ENCODE results near the gene CHAT.

The CHAT gene

DNA sequence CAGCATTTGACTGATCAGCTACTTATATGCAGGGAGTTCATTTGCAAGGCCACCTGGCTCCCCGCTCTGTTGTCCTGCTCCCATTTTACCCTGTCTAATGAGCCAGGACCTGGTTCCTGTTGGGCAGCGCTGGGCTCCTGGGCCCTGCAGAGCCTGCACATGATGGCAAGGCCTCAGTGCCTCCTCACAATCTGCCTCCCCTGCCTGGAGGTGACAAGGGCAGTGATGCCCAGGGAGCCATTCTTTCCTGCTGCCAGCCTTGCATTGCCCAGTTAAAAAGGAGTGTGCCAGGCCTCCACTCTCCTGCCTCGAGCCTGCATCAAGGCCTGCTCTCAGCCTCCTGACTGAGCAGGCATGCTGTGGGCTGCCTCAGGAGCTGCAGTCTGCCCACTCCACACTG is 28.5 kb downstream of the CHAT start:
- no peaks in the 10 kb centered on the region for H3K27me3 ChIP-seq (replicated peaks; ENCODE audit: insufficient read depth, low read length)
- H3F3A ChIP-seq (ENCODE audit: insufficient read depth, low read length): no peaks in the 10 kb centered on the region
- no peaks in the 10 kb centered on the region for H3K79me2 ChIP-seq (ENCODE audit: low read length)

DNA sequence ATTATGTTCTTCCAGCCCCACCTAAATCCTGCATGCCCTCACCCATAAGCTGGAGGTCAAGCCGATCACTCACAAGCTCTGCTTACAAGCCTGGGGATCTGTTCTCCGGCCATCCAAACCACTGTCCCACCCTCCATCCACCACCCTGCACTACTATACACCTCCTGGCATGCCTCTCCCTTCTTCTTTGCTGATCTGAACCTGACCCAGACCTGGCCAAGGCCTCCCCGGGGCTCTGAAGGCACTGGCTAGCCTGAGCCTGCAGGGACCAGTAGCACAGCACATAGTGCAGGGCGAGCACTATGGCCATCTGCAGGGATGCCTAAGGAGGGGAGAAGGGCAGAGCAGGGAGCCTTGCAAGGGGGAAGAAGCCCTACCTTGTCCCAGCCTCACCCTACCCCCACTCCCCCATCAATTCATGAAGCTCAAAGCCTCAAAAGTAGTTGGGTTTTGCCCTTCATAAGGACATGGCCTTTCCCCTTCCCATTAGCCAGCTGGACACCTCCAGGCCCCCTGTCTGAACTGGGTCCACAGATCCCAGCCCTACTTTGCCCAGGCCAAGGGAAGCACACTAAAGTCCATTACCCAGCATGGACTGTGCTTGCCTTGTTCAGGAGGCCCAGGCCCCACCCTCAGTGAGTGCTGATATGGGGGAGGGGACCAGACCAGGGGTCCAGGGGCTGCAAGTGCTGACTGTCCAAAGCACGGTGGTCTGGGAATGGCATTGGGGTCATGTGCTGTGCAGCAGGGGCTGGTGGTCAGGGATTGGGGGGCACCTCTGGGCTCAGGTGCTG is 29.6 kb downstream of the CHAT start:
- no peak overlapping the region for H3K27ac ChIP-seq (ENCODE audit: low read length)
- no peaks in the 10 kb centered on the region for H3K79me2 ChIP-seq (ENCODE audit: low read length)
- no peak overlapping the region for H3K9ac ChIP-seq (ENCODE audit: low read length)
- H3K36me3 ChIP-seq (replicated peaks; ENCODE audit: insufficient read depth, low read length): no peaks in the 10 kb centered on the region
- no peaks in the 10 kb centered on the region for H3F3A ChIP-seq (ENCODE audit: insufficient read depth, low read length)
- H2AFZ ChIP-seq (ENCODE audit: low read length): no peak overlapping the region
- no peaks in the 10 kb centered on the region for H3K27me3 ChIP-seq (replicated peaks; ENCODE audit: insufficient read depth, low read length)
- no peaks in the 10 kb centered on the region for H3K4me1 ChIP-seq (ENCODE audit: low read length)
- H3K4me3 ChIP-seq (ENCODE audit: low read length): no peak overlapping the region
- H3K4me2 ChIP-seq (ENCODE audit: low read depth, low read length): no peak overlapping the region
- H4K20me1 ChIP-seq (ENCODE audit: insufficient read depth, low read length): no peaks in the 10 kb centered on the region
- no peaks in the 10 kb centered on the region for H3K9me2 ChIP-seq (replicated peaks; ENCODE audit: insufficient read depth, low read length)
- no peak for DNase-seq
- TF ChIP-seq EZH2 (optimal IDR thresholded peaks at IDR 0.05; ENCODE audit: low read depth, low read length): no peak
- TF ChIP-seq EZH2phosphoT487 (IDR thresholded peaks at IDR 0.05; ENCODE audit: low read length): no peak
- TF ChIP-seq, protein P1, sequence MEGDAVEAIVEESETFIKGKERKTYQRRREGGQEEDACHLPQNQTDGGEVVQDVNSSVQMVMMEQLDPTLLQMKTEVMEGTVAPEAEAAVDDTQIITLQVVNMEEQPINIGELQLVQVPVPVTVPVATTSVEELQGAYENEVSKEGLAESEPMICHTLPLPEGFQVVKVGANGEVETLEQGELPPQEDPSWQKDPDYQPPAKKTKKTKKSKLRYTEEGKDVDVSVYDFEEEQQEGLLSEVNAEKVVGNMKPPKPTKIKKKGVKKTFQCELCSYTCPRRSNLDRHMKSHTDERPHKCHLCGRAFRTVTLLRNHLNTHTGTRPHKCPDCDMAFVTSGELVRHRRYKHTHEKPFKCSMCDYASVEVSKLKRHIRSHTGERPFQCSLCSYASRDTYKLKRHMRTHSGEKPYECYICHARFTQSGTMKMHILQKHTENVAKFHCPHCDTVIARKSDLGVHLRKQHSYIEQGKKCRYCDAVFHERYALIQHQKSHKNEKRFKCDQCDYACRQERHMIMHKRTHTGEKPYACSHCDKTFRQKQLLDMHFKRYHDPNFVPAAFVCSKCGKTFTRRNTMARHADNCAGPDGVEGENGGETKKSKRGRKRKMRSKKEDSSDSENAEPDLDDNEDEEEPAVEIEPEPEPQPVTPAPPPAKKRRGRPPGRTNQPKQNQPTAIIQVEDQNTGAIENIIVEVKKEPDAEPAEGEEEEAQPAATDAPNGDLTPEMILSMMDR (IDR thresholded peaks at IDR 0.05; ENCODE audit: low read length): no peak
- no peaks in the 10 kb centered on the region for H3K9me3 ChIP-seq (replicated peaks; ENCODE audit: insufficient read depth, low read length)

More for the DNA sequence above, 28.5 kb downstream of the CHAT start:
- Histone ChIP-seq H3K4me2 (ENCODE audit: low read depth, low read length) (no peak overlapping the region), H3K9me2 (replicated peaks; ENCODE audit: insufficient read depth, low read length) (no peaks in the 10 kb centered on the region), H3K4me3 (ENCODE audit: low read length) (no peak overlapping the region), H3K4me1 (ENCODE audit: low read length) (no peaks in the 10 kb centered on the region), H3K9ac (ENCODE audit: low read length) (no peak overlapping the region), H4K20me1 (ENCODE audit: insufficient read depth, low read length) (no peaks in the 10 kb centered on the region), H2AFZ (ENCODE audit: low read length) (no peak overlapping the region), H3K27ac (ENCODE audit: low read length) (no peak overlapping the region), H3K9me3 (replicated peaks; ENCODE audit: insufficient read depth, low read length) (no peaks in the 10 kb centered on the region), H3K36me3 (replicated peaks; ENCODE audit: insufficient read depth, low read length) (no peaks in the 10 kb centered on the region)
- no peak for DNase-seq
- TF ChIP-seq, protein P1 (IDR thresholded peaks at IDR 0.05; ENCODE audit: low read length): no peak
- no peak for TF ChIP-seq EZH2 (optimal IDR thresholded peaks at IDR 0.05; ENCODE audit: low read depth, low read length)
- no peak for TF ChIP-seq EZH2phosphoT487 (IDR thresholded peaks at IDR 0.05; ENCODE audit: low read length)

DNA sequence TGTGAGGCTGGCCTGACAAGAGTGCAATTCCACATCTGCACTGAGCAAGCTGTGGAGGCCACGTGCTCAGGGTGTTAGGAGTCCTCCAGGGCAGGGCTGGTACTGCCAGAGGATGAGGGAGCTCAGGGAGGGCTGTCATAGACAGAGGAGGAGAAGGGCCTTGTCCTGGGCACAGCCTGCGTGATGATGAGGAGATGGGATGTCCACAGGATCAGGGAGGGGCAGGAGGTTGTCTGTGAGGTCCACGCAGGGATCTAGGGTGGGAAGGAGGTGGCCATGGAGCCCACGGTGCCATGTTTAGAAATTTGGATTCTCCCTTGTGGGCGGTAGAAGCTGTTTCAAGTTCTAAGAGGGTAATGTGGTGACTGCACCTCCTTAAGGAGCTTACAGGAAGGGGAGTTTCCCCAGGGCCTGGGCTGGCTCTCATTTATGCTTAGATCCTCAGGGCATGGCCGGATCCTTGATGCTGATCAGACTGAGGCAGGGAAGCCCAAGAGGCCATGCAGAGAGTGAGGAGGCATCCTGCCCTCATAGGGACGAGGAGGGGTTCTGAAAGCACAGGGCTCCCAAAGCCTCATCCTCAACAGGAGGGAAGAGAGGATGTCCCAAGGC is 30.3 kb downstream of the CHAT start:
- no peak for TF ChIP-seq EZH2 (optimal IDR thresholded peaks at IDR 0.05; ENCODE audit: low read depth, low read length)
- no peak for TF ChIP-seq EZH2phosphoT487 (IDR thresholded peaks at IDR 0.05; ENCODE audit: low read length)
- Histone ChIP-seq H3K79me2 (ENCODE audit: low read length) (no peaks in the 10 kb centered on the region), H3K9me3 (replicated peaks; ENCODE audit: insufficient read depth, low read length) (no peaks in the 10 kb centered on the region), H3K9me2 (replicated peaks; ENCODE audit: insufficient read depth, low read length) (no peaks in the 10 kb centered on the region), H3K4me2 (ENCODE audit: low read depth, low read length) (no peak overlapping the region), H3K4me1 (ENCODE audit: low read length) (no peaks in the 10 kb centered on the region), H3K27me3 (replicated peaks; ENCODE audit: insufficient read depth, low read length) (no peaks in the 10 kb centered on the region), H3K4me3 (ENCODE audit: low read length) (no peak overlapping the region), H4K20me1 (ENCODE audit: insufficient read depth, low read length) (no peaks in the 10 kb centered on the region), H3K36me3 (replicated peaks; ENCODE audit: insufficient read depth, low read length) (no peaks in the 10 kb centered on the region), H3F3A (ENCODE audit: insufficient read depth, low read length) (no peaks in the 10 kb centered on the region), H3K27ac (ENCODE audit: low read length) (no peak overlapping the region), H3K9ac (ENCODE audit: low read length) (no peak overlapping the region), H2AFZ (ENCODE audit: low read length) (no peak overlapping the region)
- no peak for DNase-seq

DNA sequence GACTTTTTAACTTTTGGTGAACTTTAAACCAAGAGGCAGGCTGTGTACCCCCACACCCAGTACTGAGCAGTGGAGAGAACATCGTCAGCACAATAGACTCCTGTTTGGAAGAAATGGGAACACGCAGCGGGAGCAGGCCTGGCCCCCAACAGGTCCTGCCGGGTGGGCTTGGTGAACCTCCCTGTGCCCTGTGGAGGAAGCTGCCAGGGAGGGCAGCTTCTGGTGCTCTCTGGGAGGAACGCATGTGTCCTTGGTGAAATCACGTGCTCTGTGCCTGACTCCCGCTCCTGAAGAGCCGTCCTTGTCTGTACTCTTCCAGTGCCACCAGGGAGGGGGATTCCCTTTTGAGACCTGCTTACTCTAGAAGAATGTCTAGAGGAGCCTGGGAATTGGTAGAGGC is 31.6 kb downstream of the CHAT start:
- Histone ChIP-seq H3K4me2 (ENCODE audit: low read depth, low read length) (no peak overlapping the region), H2AFZ (ENCODE audit: low read length) (no peak overlapping the region), H3K9me3 (replicated peaks; ENCODE audit: insufficient read depth, low read length) (no peaks in the 10 kb centered on the region), H3F3A (ENCODE audit: insufficient read depth, low read length) (no peaks in the 10 kb centered on the region), H3K79me2 (ENCODE audit: low read length) (no peaks in the 10 kb centered on the region), H3K4me1 (ENCODE audit: low read length) (no peaks in the 10 kb centered on the region), H4K20me1 (ENCODE audit: insufficient read depth, low read length) (no peaks in the 10 kb centered on the region), H3K27me3 (replicated peaks; ENCODE audit: insufficient read depth, low read length) (no peaks in the 10 kb centered on the region), H3K36me3 (replicated peaks; ENCODE audit: insufficient read depth, low read length) (no peaks in the 10 kb centered on the region), H3K4me3 (ENCODE audit: low read length) (no peak overlapping the region), H3K9me2 (replicated peaks; ENCODE audit: insufficient read depth, low read length) (no peaks in the 10 kb centered on the region), H3K9ac (ENCODE audit: low read length) (no peak overlapping the region), H3K27ac (ENCODE audit: low read length) (no peak overlapping the region)
- DNase-seq: no peak
- TF ChIP-seq EZH2 (optimal IDR thresholded peaks at IDR 0.05; ENCODE audit: low read depth, low read length) (no peak), EZH2phosphoT487 (IDR thresholded peaks at IDR 0.05; ENCODE audit: low read length) (no peak)
- TF ChIP-seq, protein P1 (IDR thresholded peaks at IDR 0.05; ENCODE audit: low read length): no peak
